Measurements from ENCODE around the gene ZBTB7A. TPM values are rescaled to one million over a fixed set of nuclear protein-coding genes. Genes with fewer than 3 reads are reported as not detected.

The ZBTB7A gene
- total RNA-seq, 2 experiments from 2014 or later, result 24.0 to 26.4 TPM

DNA sequence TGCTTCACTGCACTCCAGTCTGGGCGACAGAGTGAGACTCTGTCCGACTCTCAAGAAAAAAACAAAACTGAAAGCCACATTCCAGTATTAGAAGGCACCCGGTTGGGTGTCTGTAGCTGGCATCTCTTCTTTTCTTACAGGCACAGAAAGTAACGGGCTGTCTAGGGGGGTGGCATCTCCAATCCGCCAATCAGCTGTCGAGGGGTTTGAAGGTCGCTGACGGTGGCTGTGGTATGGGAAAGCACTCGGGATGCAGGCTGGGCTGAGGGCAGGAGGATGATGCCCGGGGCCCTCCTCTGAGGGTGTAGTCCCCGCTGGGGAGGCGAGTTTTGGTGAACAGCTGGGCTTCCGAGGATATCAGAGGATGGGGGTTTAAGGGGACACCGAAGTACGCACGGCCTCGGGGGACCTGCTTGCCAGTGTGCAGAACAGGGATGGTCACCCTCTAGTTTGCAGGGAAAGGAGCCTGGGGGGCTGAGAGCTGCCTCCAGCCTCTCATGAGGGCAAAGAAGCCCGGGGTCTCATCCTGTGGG is 27.0 kb upstream of the ZBTB7A start:
- Mint-ChIP-seq H3K27me3 (no peaks in the 10 kb centered on the region), H3K27ac (no peak overlapping the region), H3K4me1 (peaks cover 14% of the 10 kb centered on the region), H3K36me3 (ENCODE audit: low read depth) (peaks cover 26% of the 10 kb centered on the region), H3K9me3 (ENCODE audit: low read depth) (no peaks in the 10 kb centered on the region), H3K4me3 (no peak overlapping the region)
- CTCF ChIA-PET, result no interaction called here
- no peak for ATAC-seq
- DNase-seq, result no peak
- POLR2A ChIA-PET, result no interaction called here
- intact Hi-C loops (cut with DNase I, micrococcal nuclease), result no loop called here

DNA sequence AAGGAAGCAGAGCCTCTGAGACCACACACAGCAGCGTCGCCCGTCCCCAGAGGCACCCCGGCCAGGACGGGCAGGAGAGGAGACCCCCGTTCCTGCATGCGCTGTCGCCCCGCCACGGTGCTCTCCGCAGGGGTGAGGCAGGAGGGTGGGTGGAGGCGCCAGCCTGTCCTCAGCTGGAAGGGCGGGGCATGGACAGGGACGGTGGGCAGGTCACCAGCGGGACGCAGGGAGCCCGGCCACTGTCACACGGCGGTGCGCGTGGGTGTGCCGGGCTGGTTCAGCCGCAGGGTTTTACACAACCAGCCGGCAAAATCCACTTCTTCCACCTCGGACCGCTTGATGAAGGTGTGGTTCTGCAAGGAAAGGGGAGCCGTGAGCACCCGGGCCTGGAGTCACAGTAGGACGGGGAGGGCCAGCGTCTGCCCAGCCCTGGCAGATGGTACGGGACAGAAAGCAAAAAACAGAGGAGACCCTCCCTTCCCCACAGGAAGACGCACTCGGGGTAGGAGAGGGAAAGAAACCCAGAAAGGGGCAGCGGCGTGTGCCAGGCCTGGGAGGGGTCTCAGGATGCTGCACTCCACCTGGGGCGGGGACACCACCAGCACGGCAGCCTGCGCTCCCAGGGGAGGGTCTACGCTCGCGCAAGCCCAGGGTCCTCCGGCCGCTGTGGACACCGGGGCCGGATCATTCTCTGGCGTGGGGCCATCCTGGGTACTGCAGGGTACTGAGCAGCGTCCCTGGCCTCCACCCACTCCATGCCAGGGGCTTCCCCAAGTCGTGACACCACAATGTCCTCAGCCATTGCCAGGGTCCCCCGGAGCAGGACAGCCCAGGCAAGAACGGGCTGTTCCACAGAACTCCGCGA is 23.9 kb upstream of the ZBTB7A start:
- ChIA-PET CTCF (interaction anchor here (0.5 to 1.6 kb wide), 2 partner anchors 23 to 50 kb away, joined by 4 to 5 read pairs; no protein-coding TSS in a partner anchor), POLR2A (no interaction called here)
- no peak for ATAC-seq
- no peaks in the 10 kb centered on the region for H3K9me3 Mint-ChIP-seq (ENCODE audit: low read depth)
- peaks cover 17% of the 10 kb centered on the region for H3K36me3 Mint-ChIP-seq (ENCODE audit: low read depth)
- intact Hi-C loops (cut with DNase I, micrococcal nuclease), result no loop called here
- H3K27me3 Mint-ChIP-seq, result no peaks in the 10 kb centered on the region
- peak overlapping the region; percentile 93 for H3K27ac Mint-ChIP-seq
- H3K4me3 Mint-ChIP-seq, result peak overlapping the region; percentile 76
- H3K4me1 Mint-ChIP-seq, result peaks cover 38% of the 10 kb centered on the region
- DNase-seq, result no peak

DNA sequence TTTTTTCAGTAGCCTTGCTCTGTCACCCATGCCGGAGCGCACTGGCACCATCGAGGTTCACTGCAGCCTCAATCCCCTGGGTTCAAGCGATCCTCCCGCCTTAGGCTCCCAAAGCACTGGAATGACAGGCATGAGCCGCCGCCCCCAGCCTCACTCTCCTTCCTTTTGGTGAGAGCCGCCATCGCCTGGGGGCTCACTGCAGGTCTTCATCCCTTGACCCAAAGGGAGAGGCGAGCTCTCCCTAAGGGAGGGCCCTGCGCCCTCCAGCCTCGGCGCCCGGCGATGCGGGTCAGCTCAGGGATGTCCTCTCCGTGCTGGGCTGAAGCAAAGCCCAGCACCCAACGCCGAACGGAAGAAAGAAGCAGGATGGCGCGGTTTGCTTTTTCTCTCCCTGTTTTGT is 23.2 kb upstream of the ZBTB7A start:
- Mint-ChIP-seq H3K36me3 (ENCODE audit: low read depth) (peaks cover 17% of the 10 kb centered on the region), H3K27me3 (no peaks in the 10 kb centered on the region), H3K4me1 (peaks cover 38% of the 10 kb centered on the region), H3K27ac (peak overlapping the region; percentile 93), H3K4me3 (peak overlapping the region; percentile 76), H3K9me3 (ENCODE audit: low read depth) (no peaks in the 10 kb centered on the region)
- POLR2A ChIA-PET, result no interaction called here
- DNase-seq, result no peak
- CTCF ChIA-PET, result interaction anchor here (0.5 to 1.6 kb wide), 2 partner anchors 24 to 51 kb away, joined by 4 to 5 read pairs; no protein-coding TSS in a partner anchor
- intact Hi-C loops (cut with DNase I, micrococcal nuclease), result loop anchor here in 1 of 2 experiments (1.0 kb wide), 1 partner anchor 23 kb away; no protein-coding TSS in a partner anchor
- no peak for ATAC-seq

DNA sequence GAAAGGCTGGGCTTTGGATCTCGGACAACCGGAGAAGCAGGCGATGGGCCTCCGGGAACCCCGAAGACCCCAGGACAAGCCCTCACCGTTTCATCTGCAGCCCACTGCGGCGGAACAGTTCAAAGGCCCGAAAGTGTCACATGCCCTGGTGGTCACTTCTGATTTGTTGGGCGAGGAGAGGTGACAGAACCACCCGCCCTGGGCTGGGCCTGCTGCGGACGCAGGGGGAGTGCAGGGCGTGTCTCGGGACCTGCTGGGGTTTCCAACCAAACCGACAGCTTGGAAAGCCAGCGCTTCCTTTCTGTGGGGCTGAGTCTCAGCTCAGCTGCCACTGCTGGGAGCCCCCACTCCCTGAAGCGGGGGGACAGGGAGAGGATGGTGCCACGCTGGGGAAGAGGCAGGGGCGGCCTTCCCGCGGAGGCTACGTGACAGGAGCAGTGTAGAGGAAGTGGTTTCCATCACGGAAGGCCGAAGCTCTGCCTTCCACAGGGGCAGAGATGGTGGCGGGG is 22.8 kb upstream of the ZBTB7A start:
- CTCF ChIA-PET, result interaction anchor here (0.5 to 1.6 kb wide), 2 partner anchors 24 to 51 kb away, joined by 4 to 5 read pairs; no protein-coding TSS in a partner anchor

DNA sequence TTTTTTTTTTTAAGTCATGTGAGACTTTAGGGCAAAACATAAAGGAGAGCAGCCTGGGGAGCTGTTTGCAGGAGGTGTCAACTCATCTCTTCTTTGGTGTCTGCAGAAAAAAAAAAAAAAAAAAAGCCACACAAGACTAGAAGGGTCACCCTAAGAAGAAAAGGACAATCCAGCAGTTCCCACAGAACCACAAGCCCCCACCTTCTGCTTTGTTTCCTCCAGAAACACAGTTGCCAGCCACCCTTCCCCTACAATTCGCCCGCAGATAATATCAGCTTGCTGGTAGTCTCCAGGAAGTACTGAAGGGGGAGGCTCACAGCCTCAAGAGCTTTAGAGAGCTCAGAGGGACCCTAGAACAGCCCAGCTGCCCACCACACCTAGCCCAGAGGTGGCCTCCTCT is 22.3 kb upstream of the ZBTB7A start:
- H3K4me1 Mint-ChIP-seq, result peaks cover 45% of the 10 kb centered on the region
- no peaks in the 10 kb centered on the region for H3K9me3 Mint-ChIP-seq (ENCODE audit: low read depth)
- H3K36me3 Mint-ChIP-seq (ENCODE audit: low read depth), result peaks cover 17% of the 10 kb centered on the region
- CTCF ChIA-PET, result interaction anchor here (1.6 kb wide), 1 partner anchor 52 kb away, joined by 4 read pairs; no protein-coding TSS in a partner anchor
- H3K4me3 Mint-ChIP-seq, result peak overlapping the region; percentile 76
- ATAC-seq (peak; percentile 55), DNase-seq (no peak)
- peak overlapping the region; percentile 93 for H3K27ac Mint-ChIP-seq
- intact Hi-C loops (cut with DNase I, micrococcal nuclease), result loop anchor here in 1 of 2 experiments (1.0 kb wide), 1 partner anchor 22 kb away; no protein-coding TSS in a partner anchor
- no peaks in the 10 kb centered on the region for H3K27me3 Mint-ChIP-seq
- POLR2A ChIA-PET, result interaction anchor here (0.6 kb wide), 1 partner anchor 20 kb away, joined by 5 read pairs; no protein-coding TSS in a partner anchor

More for the DNA sequence above, 22.8 kb upstream of the ZBTB7A start:
- peak overlapping the region; percentile 93 for H3K27ac Mint-ChIP-seq
- no peaks in the 10 kb centered on the region for H3K27me3 Mint-ChIP-seq
- H3K4me3 Mint-ChIP-seq, result peak overlapping the region; percentile 76
- peak; percentile 78 for DNase-seq
- POLR2A ChIA-PET, result interaction anchor here (0.6 kb wide), 1 partner anchor 19 kb away, joined by 5 read pairs; no protein-coding TSS in a partner anchor
- H3K36me3 Mint-ChIP-seq (ENCODE audit: low read depth), result peaks cover 17% of the 10 kb centered on the region
- H3K9me3 Mint-ChIP-seq (ENCODE audit: low read depth), result no peaks in the 10 kb centered on the region
- intact Hi-C loops (cut with DNase I, micrococcal nuclease), result loop anchor here in 1 of 2 experiments (1.0 kb wide), 1 partner anchor 22 kb away; no protein-coding TSS in a partner anchor
- ATAC-seq, result peak; percentile 80
- peaks cover 43% of the 10 kb centered on the region for H3K4me1 Mint-ChIP-seq

DNA sequence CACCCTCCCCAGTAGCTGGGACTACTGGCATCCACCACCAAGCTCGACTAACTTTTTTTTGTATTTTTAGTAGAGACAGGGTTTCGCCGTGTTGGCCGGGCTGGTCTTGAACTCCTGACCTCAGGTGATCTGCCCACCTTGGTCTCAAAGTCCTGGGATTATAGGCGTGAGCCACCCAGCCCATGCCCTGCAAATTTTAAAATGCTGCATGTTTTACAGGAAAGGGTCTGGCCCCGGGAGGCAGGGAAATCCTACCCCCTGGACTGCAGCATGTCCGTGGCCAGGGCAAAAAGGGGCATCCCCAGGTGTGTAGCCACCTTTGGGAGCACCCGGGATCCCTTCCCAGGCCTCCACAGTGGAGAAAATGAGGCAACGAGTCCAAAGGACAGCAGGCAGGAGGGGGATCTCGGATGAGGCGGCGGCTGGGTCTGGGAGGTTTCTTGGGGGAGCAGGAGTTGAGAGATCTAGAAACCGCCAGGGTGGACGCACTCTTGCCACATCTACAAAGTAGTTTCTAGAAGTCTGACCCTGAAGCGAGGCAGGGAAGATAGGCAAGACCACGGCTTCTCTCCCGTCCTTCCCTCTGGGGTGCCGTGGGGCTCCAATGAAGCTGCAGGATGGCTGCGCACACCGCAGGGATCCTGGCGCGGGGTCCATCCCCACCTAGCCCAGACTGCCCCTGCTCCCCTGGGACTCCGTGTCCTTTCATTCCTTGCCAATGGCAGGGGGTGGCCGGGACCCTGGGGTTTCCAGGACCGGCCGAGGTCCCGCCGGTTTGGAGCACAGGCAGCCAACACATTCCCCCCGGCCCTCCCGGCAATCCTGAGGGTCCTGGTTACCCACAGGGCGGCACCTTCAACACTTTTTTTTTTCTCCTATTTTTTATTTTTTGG is 21.3 kb upstream of the ZBTB7A start:
- intact Hi-C loops (cut with DNase I, micrococcal nuclease), result no loop called here
- Mint-ChIP-seq H3K36me3 (ENCODE audit: low read depth) (peaks cover 10% of the 10 kb centered on the region), H3K27ac (peak overlapping the region; percentile 76), H3K4me1 (peaks cover 53% of the 10 kb centered on the region), H3K9me3 (ENCODE audit: low read depth) (no peaks in the 10 kb centered on the region), H3K27me3 (no peaks in the 10 kb centered on the region), H3K4me3 (peak overlapping the region; percentile 76)
- CTCF ChIA-PET, result interaction anchor here (0.7 kb wide), 1 partner anchor 21 kb away, joined by 3 read pairs; no protein-coding TSS in a partner anchor
- ATAC-seq (no peak), DNase-seq (no peak)
- POLR2A ChIA-PET, result no interaction called here

DNA sequence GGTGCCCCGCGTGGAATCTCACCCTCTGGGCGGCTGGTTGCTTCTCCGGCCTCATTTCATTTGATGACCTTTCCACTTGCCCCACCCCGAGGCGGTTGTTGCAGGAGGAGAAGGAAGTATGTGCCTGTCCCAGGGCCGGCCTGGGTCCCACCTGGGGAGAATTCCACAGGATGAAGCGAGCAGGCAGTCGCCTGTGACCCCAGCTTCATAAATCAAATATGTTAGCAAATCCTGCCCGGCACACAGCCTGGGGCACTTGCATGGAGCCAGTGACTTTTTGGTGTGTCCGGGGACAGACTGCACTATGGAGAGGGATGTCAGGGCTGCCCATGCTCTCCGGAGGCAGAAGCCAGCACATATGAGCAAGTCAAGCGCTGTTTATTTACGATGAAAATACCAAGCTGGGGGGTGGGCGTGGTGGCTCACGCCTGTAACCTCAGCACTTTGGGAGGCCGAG is 19.7 kb upstream of the ZBTB7A start:
- DNase-seq, result no peak
- Mint-ChIP-seq H3K27ac (peak overlapping the region; percentile 47), H3K4me1 (peaks cover 55% of the 10 kb centered on the region), H3K27me3 (no peaks in the 10 kb centered on the region), H3K36me3 (ENCODE audit: low read depth) (peaks cover 9% of the 10 kb centered on the region), H3K4me3 (no peak overlapping the region), H3K9me3 (ENCODE audit: low read depth) (no peaks in the 10 kb centered on the region)
- ChIA-PET CTCF (interaction anchor here (0.7 kb wide), 2 partner anchors 326 to 968 kb away, joined by 3 to 4 read pairs; no protein-coding TSS in a partner anchor), POLR2A (no interaction called here)
- intact Hi-C loops (cut with DNase I, micrococcal nuclease), result no loop called here
- ATAC-seq, result no peak

DNA sequence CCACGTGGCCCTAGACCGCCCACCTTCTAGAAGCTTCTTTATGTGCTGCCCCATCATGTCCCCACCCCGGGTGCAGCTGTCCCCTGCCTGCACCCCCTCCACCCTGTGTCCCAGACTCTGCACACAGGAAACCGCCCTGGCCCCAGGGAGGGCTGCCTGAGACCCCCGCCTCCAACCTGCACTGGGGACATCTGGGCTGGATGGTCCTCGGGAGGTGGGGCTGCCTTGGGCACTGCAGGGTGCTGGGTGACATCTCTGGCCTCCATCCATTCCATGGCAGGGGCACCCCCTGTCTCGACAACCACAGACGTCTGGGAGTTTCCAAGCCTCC is 17.8 kb upstream of the ZBTB7A start:
- ChIA-PET CTCF (no interaction called here), POLR2A (no interaction called here)
- ATAC-seq (no peak), DNase-seq (no peak)
- Mint-ChIP-seq H3K9me3 (ENCODE audit: low read depth) (no peaks in the 10 kb centered on the region), H3K27ac (peak overlapping the region; percentile 78), H3K27me3 (no peaks in the 10 kb centered on the region), H3K4me1 (peaks cover 51% of the 10 kb centered on the region), H3K4me3 (no peak overlapping the region), H3K36me3 (ENCODE audit: low read depth) (peaks cover 2% of the 10 kb centered on the region)
- intact Hi-C loops (cut with DNase I, micrococcal nuclease), result no loop called here

DNA sequence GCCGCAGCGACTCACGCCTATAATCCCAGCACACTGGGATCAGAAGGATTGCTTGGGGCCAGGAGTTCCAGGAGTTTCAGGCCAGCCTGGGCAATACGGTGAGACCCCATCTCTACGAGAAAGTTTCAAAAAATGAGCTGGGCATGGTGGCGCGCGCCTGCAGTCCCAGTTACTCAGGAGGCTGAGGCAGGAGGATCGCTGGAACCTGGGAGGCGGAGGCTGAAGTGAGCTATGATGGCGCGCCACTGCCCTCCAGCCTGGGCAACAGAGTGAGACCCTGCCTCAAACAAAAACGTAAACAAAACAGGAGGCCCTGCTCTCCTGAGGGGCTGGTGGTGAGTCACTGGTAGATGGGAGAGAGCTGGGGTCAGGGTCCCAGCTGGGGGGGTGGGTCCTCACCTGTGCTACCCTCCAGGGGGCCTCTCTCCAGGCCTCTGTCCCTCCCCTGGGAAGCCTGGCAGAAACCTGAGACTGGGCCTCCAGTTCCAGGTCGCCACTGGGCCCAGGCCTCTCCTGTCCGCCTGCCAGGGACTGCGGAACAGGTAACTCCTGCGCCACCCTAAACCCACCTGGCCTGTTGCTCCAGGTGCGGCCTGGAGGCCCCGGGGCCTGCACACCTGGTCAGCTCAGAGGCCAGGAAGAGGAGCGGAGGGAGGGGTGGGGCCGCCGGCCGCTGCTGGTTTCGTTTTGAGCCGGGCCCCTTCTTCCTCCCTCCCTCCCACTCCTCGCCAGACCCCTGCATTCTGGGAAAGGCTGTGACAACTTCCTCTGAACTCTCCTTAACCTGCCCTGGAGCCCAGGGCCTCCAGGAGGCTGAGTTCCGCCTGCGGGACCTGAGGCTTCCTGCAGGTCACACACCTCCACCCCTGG is 17.2 kb upstream of the ZBTB7A start:
- intact Hi-C loops (cut with DNase I, micrococcal nuclease), result no loop called here
- Mint-ChIP-seq H3K27ac (peak overlapping the region; percentile 78), H3K4me1 (peaks cover 49% of the 10 kb centered on the region), H3K9me3 (ENCODE audit: low read depth) (no peaks in the 10 kb centered on the region), H3K4me3 (no peak overlapping the region), H3K36me3 (ENCODE audit: low read depth) (no peaks in the 10 kb centered on the region), H3K27me3 (no peaks in the 10 kb centered on the region)
- POLR2A ChIA-PET, result no interaction called here
- DNase-seq (peak; percentile 67), ATAC-seq (peak; percentile 53)
- CTCF ChIA-PET, result interaction anchor here (0.7 kb wide), 1 partner anchor 98 kb away, joined by 3 read pairs; no protein-coding TSS in a partner anchor

DNA sequence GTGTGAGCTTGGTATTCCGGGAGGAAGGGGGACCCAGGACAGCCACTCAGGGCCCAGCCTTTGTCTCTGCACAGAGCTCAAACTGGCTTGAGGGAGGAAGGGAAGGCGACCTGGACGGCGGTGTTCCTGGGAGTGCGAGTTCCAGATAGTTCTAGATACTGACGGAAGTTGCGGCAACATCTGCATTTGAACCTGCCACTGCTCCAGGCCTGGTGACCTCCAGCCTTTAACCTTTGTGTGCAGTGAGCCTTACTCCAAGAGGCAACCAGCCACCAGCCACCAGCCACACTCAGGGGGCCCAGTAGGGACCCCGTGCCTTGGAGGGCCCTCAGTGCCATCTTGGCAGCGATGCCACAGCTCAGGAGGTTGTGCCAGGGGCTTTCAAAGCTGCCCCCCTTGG is 15.5 kb upstream of the ZBTB7A start:
- no peak overlapping the region for H3K27ac Mint-ChIP-seq
- no peaks in the 10 kb centered on the region for H3K27me3 Mint-ChIP-seq
- H3K36me3 Mint-ChIP-seq (ENCODE audit: low read depth), result no peaks in the 10 kb centered on the region
- H3K9me3 Mint-ChIP-seq (ENCODE audit: low read depth), result no peaks in the 10 kb centered on the region
- ChIA-PET POLR2A (no interaction called here), CTCF (no interaction called here)
- intact Hi-C loops (cut with DNase I, micrococcal nuclease), result no loop called here
- H3K4me1 Mint-ChIP-seq, result peaks cover 43% of the 10 kb centered on the region
- no peak overlapping the region for H3K4me3 Mint-ChIP-seq
- ATAC-seq (no peak), DNase-seq (no peak)
